NCI-H526 (cell line): Measurements from ENCODE around the gene ROCK2.
"Not testable (repeated sequence)": the region's sequence is repeated elsewhere in the genome, so short reads cannot be mapped to it uniquely, and the experiment has no call there.

Experiments
- DNase-seq, 2 experiments: peaks; one replicate each; lab custom pipeline; 2025; lab: John Stamatoyannopoulos, UW

ROCK2 gene

DNA sequence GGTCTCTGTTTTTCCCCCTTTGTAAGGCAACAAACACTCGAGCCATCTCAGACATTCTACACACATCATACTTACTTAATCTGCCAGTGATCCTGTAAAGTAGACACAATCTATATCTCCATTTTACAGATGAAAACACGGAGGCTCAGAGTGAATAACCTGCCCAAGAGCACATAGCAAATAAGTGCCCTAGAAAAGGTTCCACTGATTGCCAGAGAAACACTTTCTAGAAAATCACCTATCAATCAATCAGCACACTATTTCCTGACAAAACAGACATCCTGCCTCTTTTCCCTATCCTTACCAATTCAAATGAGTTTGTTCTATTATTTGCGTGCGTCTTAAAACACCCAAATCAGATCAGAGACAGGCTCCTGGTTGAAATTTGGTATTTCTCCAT lies 165.2 kb downstream of the ROCK2 start:
- DNase-seq, result no peak

DNA sequence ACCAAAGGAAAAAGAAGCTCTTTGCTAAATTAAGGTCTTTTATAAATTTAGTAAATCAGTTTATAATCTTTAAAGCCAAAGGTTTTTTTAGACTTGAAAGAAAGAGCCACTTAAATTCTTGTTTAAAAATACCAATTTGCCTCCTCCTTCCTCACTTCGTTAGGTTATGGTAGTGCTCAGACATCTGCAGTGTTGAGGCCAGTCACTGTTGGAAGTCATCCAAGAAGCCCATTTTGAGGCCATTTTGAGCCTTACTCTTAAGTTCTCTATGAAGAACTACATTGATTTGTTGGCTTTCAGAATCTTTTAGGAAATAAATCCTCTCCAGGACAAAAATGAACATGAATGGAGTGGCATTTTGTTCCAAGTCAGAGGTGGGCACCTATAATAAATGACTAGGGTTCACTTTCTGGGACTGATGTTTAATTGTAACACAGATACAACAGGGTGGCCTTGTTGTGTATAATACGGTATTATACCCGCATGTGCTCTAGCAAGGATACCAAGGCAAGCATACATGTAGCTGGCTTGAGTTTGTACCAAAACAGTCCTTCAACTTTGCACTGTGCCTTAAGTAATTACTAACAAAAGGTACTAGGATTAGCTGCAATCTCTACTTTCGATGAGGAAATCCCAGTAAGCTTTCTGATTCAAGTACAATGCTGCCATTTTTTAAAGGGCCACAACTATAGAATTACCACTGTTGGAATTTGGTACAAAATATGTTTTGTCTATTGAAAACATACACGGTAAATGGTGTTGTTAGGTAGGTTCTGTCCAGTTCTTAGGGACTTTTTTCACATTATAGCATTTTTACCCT lies 166.4 kb downstream of the ROCK2 start:
- DNase-seq, result no peak

DNA sequence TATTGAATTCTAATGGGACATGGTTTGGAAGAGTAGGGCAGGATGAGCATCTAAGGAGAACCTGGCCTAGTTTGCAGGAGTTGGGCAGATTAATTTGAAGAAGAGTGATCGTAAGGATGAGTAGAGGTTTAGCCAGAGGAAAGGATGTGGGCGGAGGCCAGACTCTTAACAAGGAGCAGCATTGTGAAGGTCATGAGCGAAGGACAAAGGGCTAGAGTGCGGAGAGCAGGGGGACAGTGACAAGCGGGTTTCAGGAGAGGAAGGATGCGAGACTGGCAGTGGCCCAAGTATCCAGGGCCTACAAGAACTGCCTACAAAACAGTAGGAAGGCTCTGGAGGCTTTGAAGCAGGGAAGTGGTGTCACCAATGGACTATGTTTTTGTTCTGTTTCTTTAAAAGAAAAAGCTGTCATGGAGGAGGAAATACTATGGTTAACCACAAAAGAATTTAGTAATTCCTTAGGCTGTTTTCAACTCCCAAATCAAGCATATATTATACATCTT lies 169.1 kb downstream of the ROCK2 start:
- no peak for DNase-seq

DNA sequence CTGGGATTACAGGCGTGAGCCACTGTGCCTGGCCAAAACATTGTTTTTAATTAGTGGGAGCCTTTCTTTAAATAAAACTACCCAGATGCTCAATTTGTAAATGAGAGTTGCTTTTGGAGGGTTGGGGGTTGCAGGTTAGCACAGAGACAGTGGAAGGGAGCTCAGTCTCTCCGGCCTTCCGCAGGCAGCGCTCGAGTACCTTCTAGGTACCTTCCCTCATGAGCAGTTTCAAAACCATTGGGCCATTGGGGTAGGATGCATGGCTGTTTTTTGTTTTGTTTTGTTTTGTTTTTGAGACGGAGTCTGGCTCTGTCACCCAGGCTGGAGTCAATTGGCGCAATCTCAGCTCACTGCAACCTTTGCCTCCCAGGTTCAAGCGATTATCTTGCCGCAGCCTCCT lies 170.2 kb downstream of the ROCK2 start:
- no peak for DNase-seq

DNA sequence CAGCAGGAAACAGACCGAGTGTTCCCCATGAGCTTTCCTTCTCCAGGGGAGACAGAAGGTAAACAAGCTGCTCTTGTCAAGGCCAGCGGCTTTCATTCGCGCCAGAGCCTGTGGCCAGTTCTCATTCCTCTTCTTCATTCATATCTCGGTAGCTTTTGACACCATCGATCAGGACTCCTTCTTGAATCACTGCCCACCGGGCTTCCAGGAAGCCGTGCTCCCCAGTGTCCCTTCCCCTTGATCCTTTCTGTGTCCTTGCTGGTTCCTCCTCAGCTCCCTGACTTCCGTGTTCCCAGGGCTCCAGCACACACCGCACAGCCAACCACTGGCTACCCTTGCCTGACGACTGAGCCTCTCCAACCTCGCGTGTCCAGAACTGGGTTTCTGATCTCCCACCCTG lies 175.1 kb downstream of the ROCK2 start:
- no peak for DNase-seq

DNA sequence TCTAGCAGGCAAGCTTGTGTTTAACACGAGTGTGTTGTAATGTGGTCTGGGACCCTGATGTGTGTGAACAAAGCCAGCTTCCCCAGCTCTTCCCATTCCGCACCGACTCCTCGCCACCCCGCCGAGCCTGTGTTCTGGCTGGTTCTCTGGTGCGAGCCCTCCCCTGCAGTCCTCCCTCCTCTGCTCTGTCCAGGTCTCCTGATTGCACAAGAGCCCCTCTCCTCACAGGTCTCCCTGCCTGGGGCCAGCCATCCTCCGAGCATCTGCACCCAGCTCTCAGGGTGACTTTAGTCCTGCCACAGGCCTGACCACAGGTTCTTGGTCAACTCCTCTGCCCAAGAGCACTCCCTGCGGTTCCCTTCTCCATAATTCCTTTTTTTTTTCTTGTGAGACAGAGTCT lies 175.9 kb downstream of the ROCK2 start:
- DNase-seq, result no peak

DNA sequence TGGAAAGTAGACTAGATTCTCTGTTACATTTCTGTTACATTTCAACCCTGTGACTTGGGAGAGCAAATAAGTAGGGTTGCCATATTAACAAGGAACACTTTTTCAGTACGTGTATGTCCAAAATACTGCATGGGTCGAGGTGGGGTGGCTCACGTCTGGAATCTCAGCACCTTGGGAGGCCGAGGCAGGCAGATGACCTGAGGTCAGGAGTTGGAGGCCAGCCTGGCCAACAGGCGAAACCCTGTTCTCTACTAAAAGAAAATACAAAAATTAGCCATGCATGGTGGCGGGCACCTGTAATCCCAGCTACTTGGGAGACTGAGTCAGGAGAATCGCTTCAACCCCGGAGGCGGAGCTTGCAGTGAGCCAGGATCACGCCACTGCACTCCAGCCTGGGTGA lies 178.0 kb downstream of the ROCK2 start:
- no peak for DNase-seq

DNA sequence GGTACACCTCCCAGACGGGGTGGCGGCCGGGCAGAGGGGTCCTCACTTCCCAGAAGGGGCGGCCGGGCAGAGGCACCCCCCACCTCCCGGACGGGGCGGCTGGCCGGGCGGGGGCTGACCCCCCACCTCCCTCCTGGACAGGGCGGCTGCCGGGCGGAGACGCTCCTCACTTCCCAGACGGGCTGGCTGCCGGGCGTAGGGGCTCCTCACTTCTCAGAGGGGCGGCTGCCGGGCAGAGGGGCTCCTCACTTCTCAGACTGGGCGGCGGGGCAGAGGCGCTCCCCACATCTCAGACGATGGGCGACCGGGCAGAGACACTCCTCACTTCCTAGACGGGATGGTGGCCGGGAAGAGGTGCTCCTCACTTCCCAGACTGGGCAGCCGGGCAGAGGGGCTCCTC lies 179.4 kb downstream of the ROCK2 start:
- DNase-seq, result not testable (repeated sequence)

DNA sequence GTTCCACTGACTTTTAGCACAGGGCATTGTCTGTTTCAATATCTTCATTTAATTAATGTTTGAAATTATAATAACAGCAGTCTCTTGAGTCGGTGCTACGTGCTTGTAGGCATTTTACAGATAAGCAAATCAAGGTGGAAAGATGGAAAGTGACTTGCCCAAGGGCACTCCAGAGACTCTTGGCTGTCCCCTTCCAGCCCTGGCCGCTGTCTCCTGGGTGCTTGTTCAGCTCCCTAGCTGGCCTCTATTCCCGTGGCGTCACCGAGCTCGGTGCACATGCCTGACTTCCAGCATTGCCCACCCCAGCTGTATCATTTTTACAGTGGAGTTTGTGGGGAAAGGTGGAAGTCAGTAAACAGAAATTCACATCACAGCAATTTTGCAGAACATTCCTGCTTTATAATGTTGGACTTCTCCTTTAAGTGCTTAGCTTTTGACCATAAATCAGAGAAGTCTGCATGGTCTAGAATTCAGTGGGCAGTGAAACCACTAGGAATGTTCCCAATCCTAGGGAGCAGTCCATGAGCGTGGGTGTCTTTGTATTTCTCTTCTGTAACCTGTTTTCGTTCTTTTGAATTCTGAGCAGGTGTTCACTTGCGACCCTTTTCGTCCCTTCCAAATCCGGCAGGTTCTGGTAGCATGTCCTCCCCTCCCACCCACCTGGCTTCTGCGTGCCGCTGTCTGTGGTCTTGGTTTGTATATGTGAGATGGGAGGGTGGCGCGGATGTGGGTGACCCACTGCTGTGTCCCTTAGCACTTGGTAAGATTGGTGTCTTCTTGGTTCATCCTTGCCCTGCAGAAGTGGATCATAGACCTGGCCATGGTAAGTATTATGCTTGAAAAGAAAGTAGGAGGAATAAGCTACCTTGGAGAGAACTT lies 180.8 kb downstream of the ROCK2 start:
- no peak for DNase-seq

DNA sequence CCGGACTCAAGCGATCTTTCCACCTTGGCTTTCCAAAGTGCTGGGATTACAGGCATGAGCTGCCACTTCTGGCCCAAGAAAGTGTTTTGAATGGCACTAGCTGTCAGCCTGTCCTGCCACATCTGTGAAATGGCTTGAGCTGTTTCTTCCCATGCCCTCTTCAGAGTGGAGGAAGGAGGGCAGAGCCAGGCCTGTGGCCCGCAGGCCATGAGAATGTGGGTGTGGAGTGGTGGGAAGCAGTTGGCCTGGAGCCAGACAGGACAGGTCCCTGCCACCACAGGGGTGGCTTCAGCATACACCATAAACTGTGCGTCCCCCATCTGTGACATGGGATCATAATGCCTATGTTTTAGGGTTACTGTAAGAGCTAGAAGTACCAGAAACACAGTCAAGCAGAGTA lies 182.7 kb downstream of the ROCK2 start:
- DNase-seq, result no peak

DNA sequence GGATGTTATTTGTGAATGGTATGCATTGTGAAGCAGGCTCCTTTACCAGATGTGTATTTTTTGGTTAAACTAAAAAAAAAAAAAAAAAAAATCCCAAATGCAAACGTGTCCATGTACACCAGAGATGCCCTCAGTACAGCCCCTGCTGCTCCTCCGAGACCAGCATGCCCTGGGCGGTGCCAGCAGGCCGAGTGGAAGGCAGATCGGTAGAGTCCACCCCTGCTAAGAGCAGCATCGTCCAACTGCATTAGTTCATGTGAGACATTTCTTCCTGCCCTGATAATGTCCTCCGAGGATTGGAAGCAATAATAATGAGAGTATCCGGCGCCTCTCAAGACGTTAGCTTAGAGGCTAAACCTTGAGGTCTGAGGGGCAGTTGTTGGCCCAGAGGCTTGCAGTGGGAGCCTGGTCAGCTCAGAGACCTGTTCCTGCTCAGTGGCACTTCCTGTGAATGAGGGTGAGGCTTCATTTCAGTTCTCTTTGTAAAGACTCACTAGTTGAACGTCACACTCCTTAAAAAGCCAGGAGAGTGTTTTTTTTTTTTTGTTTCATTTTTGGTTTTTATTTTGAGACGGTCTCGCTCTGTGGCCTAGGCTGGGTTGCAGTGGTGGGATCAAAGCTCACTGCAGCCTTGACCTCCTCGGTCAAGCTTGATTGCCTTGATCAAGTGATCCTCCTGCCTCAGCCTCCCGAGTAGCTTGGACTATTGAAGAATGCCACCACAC lies 183.5 kb downstream of the ROCK2 start:
- DNase-seq, result no peak

DNA sequence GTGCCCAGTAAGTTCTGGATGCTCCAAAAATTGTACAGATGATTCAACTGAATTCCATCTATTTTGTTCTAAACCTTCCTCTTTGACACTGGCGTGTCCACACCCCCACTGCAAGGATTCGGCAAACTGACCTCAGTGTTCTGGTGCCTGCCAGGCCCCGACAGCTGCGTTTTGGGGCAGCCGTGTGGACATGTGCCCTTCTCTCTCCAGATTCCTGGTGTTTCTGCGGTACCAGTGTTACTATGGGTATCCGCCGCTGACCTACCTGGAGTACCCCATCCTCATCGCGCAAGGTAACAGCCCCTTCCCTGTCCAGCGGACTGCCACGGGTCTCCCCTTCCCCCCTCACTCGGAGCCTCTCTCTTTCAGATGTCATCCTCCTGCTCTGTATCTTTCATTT lies 184.2 kb downstream of the ROCK2 start:
- no peak for DNase-seq

DNA sequence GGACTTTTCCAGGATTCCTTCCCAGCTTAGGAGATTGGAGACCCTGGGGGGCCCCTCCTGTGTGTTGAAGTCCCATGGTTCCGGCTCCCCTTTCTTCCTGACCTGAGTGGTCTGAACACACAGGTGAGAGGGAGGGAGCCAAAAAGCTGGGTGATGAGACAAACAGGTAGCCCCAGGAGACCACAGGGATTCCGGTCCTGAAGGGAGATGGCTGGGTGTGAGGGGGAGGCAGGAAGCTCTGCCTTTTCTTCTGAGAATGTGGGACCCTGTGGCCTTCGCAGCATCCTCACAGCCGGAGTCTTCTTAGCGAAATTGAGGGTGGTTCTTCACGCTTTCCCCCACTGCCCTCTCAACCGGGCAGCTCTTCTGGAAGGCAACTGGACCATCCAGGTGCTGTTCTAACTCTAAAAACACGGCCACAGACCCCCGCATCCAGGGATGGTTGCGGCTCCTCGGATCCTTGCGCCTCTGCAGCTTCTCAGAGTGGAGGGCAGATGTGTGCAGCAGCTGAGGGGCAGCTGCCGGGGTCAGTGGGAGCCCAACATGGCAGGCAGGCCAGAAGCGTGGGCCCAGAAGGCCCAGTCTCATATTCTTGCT lies 184.8 kb downstream of the ROCK2 start:
- DNase-seq, result no peak

DNA sequence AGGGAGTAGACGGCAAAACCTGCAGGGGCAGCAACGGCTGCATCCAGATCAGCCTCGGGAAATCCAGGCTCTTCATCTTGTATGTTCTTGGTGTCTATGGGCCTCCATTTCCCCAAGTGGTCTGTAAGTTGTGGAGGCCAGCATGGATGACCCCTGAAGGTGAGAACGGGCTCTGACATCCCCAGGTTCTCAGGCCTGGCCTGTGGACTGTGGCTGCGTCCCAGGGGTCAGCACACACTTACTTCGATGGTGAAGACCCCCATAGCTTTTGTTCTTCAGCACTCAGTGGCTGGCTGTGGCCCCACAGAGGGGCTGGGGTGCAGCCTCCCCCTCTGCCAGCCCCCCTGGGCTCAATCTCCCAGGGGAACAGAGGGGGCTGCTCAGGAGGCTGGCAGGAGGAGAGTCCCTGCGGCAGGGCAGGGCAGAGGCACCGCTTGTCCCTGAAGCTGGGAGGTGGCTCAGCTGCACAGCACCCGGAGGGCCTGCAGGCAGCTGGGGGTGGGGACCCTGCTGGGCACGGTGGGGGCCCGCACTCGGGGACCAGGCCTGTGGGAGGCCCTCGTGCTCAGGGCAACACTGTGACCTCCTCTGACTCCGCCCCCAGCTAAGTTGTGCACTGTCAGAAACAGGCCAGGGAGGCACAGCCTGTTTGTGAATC lies 185.4 kb downstream of the ROCK2 start:
- DNase-seq, result no peak

DNA sequence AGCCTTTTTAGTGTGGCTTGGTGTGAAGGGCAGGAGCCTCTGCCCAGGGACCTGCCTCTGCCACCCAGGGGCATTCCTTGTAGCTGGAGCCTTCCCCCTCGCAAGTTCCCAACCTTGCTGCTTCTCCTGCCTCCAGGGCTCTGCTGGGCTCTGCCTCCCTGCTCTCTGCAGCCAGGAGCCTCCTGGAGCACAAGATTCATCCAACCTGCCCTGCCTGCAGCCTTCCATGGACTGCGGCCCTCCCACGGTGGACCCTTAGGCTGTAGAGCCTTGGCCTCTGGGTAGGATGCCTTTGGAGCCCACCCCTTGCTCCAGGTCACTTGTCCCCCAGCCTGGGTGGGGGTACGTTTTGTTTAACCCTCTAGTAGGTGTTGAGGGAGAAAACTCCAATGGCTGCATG lies 186.7 kb downstream of the ROCK2 start:
- DNase-seq, result no peak

DNA sequence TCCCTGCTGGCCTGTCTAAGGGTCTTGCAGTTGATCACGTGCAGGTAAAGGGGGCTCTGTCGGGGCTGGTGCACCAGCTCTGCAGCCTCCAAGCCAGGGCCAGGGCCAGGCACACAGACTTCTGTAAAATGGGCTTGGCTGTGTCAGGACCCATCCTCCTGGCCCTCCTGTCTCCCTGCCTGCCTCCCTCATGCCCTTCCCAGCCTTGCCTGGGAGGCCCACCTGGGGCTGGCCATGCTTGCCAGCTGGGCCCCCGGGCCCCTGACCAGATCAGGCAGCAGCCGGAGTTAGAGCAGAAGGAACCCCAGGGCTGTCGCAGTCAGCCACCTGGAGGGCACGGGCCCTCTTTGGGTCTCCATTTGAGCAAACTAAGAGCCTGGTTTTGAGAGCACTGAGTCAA lies 187.1 kb downstream of the ROCK2 start:
- DNase-seq, result no peak

DNA sequence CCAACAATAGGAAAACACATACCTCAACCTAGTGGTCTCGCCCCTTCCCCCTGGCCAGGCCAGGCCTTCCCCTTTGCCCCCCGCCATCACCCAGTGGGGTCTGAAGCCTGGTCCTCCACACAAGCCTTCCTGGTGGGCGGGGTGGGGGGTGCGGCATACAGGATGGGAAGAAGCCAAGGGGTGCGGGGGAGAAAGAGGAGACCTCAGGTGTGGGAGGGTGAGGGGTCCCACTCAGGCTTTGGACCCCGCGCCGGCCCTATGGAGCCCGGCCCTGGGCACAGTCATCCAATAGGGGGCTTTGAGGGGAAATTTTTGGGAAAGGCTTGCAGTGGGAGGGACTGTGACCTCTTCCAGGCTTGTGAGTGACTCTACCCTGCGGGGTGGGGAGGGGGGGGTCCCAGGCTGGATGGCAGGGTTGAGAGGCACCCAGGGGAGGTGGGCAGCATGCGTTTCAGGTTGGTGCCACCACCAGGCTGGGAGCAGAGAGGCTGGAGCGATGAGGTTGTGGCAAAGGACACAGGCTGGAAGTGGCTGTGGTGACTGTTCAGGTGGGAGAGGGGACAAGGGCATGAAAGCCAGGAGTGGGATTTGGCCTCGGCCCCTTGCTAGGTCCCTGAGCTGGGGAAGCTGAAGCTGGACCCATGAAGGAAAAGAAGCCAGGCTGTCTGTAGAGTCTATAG lies 187.9 kb downstream of the ROCK2 start:
- no peak for DNase-seq

DNA sequence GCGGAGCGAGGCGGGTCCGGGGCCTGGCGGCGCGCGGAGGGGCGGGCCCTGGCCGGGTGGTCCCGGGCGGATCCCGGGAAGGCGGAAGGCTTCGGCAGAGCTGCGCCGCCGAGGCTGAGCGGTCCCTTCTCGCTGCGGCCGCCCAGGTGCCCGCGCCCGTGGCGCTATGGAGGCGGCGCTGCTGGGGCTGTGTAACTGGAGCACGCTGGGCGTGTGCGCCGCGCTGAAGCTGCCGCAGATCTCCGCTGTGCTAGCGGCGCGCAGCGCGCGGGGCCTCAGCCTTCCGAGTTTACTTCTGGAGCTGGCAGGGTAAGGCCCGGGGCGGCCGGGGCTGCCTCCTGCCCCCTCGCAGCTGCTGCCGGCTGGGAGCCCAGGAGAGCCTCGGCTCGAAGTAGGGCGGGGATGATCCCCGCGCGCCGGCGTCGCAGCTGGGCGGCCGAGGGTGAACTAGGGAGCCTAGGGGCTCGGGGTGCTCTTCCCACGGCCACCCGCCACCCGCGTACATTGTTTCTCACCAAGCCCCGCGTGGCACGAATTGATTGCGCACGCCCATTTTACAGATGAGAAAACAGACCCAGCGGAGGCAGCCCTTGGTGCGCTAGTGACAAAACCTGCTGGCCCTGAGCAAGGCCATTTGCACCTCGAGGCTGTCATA lies 188.9 kb downstream of the ROCK2 start, which contains the start of gene SLC66A3:
TSS of gene SLC66A3 (plus strand) at position 87 of the 655 bp plus-strand sequence. CDS start at position 167, 80 bp downstream.
- DNase-seq, result peak; percentile 75 to 96

DNA sequence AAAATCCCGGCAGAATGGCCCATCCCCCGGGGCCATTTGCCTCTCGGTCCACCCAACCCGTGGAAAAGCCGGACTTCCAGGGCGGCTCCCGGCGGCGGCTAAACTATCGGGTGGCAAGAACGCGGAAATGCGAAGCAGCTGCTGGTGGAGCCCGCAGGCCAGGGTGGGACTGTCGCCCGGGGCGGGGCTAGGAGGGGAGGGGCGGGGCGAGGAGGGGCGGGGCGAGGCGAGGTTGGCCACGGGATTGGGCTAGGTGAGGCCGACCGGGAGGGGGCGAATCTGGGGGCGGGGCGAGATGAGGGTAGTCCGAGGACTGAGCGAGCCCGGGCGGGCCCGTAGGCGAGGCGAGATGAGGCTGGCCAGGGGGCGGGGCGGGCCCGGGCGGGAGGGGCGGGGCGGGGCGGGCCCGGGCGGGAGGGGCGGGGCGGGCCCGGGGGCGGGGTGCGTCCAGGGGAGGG lies 189.5 kb downstream of the ROCK2 start:
- peak; percentile 75 to 97 for DNase-seq
